ENCODE data around the gene RNF41. TPM values are rescaled to one million over a fixed set of nuclear protein-coding genes. Genes with fewer than 3 reads are reported as not detected.

The RNF41 gene
- total and polyA plus RNA-seq, 11 donors = 10.6 to 84.0 (median 53.3) TPM

DNA sequence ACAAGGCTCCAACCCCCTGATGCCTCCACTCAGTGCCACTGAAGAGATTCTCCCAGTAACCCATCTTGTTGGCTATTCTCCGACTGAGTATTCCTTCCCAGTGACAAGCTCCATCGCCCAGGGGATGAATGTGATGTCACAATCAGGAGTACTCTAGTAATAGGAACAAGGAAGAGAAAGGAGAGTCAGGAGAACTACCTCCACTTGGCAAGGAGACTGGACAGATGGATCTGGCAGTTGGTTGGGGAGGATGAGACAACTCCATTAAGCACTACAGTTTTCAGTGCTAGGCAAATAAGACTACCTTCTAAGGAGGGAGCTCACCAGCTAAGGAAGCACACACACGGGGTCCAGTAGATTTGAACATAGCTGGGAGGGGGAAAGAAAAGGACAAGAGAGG is 5.3 kb downstream of the RNF41 start:
- WGBS, 4 donors = 83 to 89% (median 87%) methylated on average over 3 of the region's 3 CpGs
- Histone ChIP-seq H3K9me3 (no peaks in the 10 kb centered on the region), H3K4me1 (peaks cover 0 to 26% (median 18%) of the 10 kb centered on the region in 12 donors), H3K4me3 (no peak overlapping the region), H3K27ac (peak overlapping the region in 1 of 12 donors; percentile 17), H3K36me3 (peaks cover 0 to 62% (median 56%) of the 10 kb centered on the region in 9 donors), H3K27me3 (no peaks in the 10 kb centered on the region)
- DNase-seq (no peak), ATAC-seq (no peak)
- intact Hi-C loops (cut with DNase I) = no loop called here
- TF ChIP-seq POLR2A (IDR thresholded peaks at IDR 0.05) = no peak
- TF ChIP-seq, protein P1, sequence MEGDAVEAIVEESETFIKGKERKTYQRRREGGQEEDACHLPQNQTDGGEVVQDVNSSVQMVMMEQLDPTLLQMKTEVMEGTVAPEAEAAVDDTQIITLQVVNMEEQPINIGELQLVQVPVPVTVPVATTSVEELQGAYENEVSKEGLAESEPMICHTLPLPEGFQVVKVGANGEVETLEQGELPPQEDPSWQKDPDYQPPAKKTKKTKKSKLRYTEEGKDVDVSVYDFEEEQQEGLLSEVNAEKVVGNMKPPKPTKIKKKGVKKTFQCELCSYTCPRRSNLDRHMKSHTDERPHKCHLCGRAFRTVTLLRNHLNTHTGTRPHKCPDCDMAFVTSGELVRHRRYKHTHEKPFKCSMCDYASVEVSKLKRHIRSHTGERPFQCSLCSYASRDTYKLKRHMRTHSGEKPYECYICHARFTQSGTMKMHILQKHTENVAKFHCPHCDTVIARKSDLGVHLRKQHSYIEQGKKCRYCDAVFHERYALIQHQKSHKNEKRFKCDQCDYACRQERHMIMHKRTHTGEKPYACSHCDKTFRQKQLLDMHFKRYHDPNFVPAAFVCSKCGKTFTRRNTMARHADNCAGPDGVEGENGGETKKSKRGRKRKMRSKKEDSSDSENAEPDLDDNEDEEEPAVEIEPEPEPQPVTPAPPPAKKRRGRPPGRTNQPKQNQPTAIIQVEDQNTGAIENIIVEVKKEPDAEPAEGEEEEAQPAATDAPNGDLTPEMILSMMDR (IDR thresholded peaks at IDR 0.05) = no peak

DNA sequence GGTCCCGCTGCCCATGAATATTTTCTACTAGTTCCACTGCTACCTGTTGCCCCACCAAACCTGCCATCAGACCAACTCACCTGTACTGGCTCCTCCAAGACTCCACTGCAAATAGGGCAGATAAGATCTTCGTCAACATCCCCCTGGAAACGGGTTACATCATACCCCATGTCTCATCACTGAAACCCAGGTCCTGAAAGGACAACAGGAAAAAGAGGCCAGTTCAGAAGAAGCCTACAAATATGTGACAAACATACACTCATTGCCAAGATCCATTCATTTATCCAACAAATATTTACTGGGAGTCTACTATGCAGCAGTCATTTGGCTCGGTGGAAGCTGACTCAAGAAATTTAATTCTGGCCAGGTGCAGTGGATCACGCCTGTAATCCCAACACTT is 7.8 kb downstream of the RNF41 start:
- H3K27me3 ChIP-seq = no peaks in the 10 kb centered on the region
- TF ChIP-seq, protein P1 (IDR thresholded peaks at IDR 0.05) = no peak
- TF ChIP-seq POLR2A (IDR thresholded peaks at IDR 0.05) = no peak
- ATAC-seq (no peak), DNase-seq (no peak)
- no peaks in the 10 kb centered on the region for H3K9me3 ChIP-seq
- peaks cover 3 to 88% (median 82%) of the 10 kb centered on the region in 9 donors for H3K36me3 ChIP-seq
- intact Hi-C loops (cut with DNase I) = no loop called here
- H3K4me3 ChIP-seq = no peak overlapping the region
- no peak overlapping the region for H3K27ac ChIP-seq
- H3K4me1 ChIP-seq = peaks cover 0 to 4% (median under 1%) of the 10 kb centered on the region in 12 donors
- 87 to 97% (median 91%) methylated on average over 5 of the region's 5 CpGs for WGBS, 4 donors

DNA sequence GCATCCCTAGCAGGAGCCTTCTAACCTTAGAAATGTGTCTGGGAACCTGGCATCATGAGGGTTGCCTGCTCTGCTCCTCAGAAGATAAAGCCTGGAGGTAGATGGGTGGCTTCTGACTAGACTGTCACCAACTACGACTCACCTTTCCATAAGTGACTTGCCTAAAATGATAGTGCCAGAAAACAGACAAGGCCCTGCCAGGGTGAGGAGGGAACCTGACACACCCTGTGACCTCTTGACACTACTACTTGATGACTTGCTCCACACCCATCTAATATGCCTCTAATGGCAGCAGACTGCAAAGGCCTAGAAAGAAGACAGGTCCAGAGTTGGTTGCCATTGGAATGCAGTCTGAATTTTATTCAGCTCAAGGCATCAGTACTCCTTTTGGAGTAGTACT is 9.4 kb downstream of the RNF41 start:
- 75 to 91% (median 77%) methylated on average over 1 of the region's 1 CpG for WGBS, 4 donors
- DNase-seq (no peak), ATAC-seq (no peak)
- peaks cover 3 to 100% (median 94%) of the 10 kb centered on the region in 9 donors for H3K36me3 ChIP-seq
- no peaks in the 10 kb centered on the region for H3K9me3 ChIP-seq
- intact Hi-C loops (cut with DNase I) = no loop called here
- no peak overlapping the region for H3K27ac ChIP-seq
- TF ChIP-seq POLR2A (IDR thresholded peaks at IDR 0.05) = no peak
- TF ChIP-seq, protein P1 (IDR thresholded peaks at IDR 0.05) = no peak
- H3K27me3 ChIP-seq = no peaks in the 10 kb centered on the region
- no peaks in the 10 kb centered on the region for H3K4me1 ChIP-seq
- no peak overlapping the region for H3K4me3 ChIP-seq

DNA sequence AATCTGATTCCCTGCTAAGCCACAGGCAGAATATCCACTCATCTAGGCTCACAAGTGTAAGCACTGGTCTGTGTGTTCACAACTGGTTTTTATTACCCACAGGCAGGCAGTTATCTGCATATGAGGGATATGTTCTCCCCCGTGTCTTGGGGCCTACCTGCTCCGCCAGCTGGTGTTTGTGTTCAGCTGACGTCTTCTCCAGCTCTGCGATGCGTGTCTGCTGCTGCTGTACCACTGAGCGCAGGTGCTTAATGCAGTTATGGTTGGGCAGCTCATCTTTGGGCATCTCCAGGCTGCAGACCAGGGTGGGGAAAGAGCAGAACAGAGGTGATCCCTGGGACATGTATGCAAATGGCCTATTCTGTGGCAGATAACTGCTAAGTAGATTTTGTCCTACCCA is 13.7 kb downstream of the RNF41 start:
- TF ChIP-seq, protein P1 (IDR thresholded peaks at IDR 0.05) = no peak
- TF ChIP-seq POLR2A (IDR thresholded peaks at IDR 0.05) = no peak
- ATAC-seq (no peak), DNase-seq (no peak)
- Histone ChIP-seq H3K36me3 (peaks cover 3 to 90% (median 85%) of the 10 kb centered on the region in 9 donors), H3K9me3 (no peaks in the 10 kb centered on the region), H3K4me3 (no peak overlapping the region), H3K27me3 (no peaks in the 10 kb centered on the region), H3K4me1 (peaks cover 0 to 17% (median 0%) of the 10 kb centered on the region in 12 donors), H3K27ac (no peak overlapping the region)
- intact Hi-C loops (cut with DNase I) = loop anchor here in 1 of 10 donors (10.0 kb wide), 1 partner anchor 257 kb away; the partner anchor contains the start of gene SPRYD4
- WGBS, 4 donors = 82 to 87% (median 86%) methylated on average over 5 to 6 of the region's 6 CpGs

Data from heart left ventricle (tissue), 16 donors.